Neural progenitor cell (in vitro differentiated cells): Measurements from ENCODE around the gene IFRD2.

Experiments
- CTCF ChIP-seq: fragments of 200-600 bp; sonication (generic); IDR thresholded peaks from 2 replicates; pipeline ENCODE4 v1.5.1; 2017; ENCODE audit warnings: antibody characterized with exemption, mild to moderate bottlenecking
- EZH2 ChIP-seq: fragments of 200-600 bp; sonication (generic); IDR thresholded peaks from 2 replicates; pipeline ENCODE4 v1.6.1; 2017; ENCODE audit warnings: antibody characterized with exemption, mild to moderate bottlenecking, moderate library complexity

- TF ChIP-seq CTCF (no peak), EZH2 (no peak)
Observed at GRCh38 chr3:50254577-50255250, 37.5 kb downstream of the IFRD2 start.
